Testis (tissue), 5 donors: ENCODE data around the gene MDM1. TPM values are rescaled to one million over a fixed set of nuclear protein-coding genes. Genes with fewer than 3 reads are reported as not detected.

Experiments
- DNase-seq: peaks from one replicate; pipeline ENCODE4 v3.0.0-alpha.2; 2019
- H3K27ac ChIP-seq, 2 donors: fragments of 200-600 bp; sonication (generic); one replicate each; pipeline ENCODE4 v1.5.1; 2019
- H3K27me3 ChIP-seq: fragments of 200-600 bp; sonication (generic); one replicate; pipeline ENCODE4 v1.5.1; 2019
- H3K36me3 ChIP-seq: fragments of 200-600 bp; sonication (generic); one replicate; pipeline ENCODE4 v1.5.1; 2017; ENCODE audit warnings: low read depth; ENCODE audit errors: missing control alignments
- H3K4me1 ChIP-seq: fragments of 200-600 bp; sonication (generic); one replicate; pipeline ENCODE4 v1.5.1; 2019
- H3K4me3 ChIP-seq, 2 donors: fragments of 200-600 bp; sonication (generic); one replicate each; pipeline ENCODE4 v1.5.1; 2017 to 2019
- H3K9me3 ChIP-seq: fragments of 200-600 bp; sonication (generic); one replicate; pipeline ENCODE4 v1.5.1; 2017
- POLR2A ChIP-seq: fragments of 450-650 bp; IDR thresholded peaks from one replicate; pipeline ENCODE4 v1.6.1; 2017; ENCODE audit warnings: antibody characterized with exemption, mild to moderate bottlenecking, moderate library complexity
- WGBS, 2 donors: methylation state at CpG; one replicate each; pipeline ENCODE4 v1.1.5; 2018; 5-methylcytosine and 5-hydroxymethylcytosine counted together
- intact Hi-C: fragments of 100-400 bp; cut with DNase I; formaldehyde crosslinking; loops from one replicate; pipeline ENCODE4 v1.15.1; 2023; ENCODE audit warnings: low total_unique reads
- long read RNA-seq, 2 donors: transcript quantifications; one replicate each; lab custom pipeline, GENCODE V29; 2026
- polyA plus RNA-seq: library from polyadenylated mRNA; stranded (reverse); fragments of 350-450 nt; fragmentation: Illumina TruSeq; extraction: RNeasy Lipid Tissue Mini Kit (QIAGEN cat#74804); gene quantifications from one replicate; pipeline ENCODE4 v1.2.3, GENCODE V29; 2014; ENCODE audit warnings: low read depth, low replicate concordance; ENCODE audit not compliant: insufficient read depth
- total RNA-seq, 2 donors: library from RNA; depleted of rRNA; stranded (reverse); fragments of >200 nt; gene quantifications; one replicate each; pipeline ENCODE4 v1.2.3, GENCODE V29; 2016
- TF ChIP-seq, protein P1 (sequence below), 3 experiments: fragments of 450-650 bp in 2 of 3; fragments of 200-600 bp in 1 of 3; sonication (generic) in 1 of 3; IDR thresholded peaks; one replicate each; pipeline ENCODE4 v1.5.1; 2016 to 2019; ENCODE audit warnings: antibody characterized with exemption in 3 of 3, mild to moderate bottlenecking in 2 of 3, moderate library complexity in 1 of 3

Gene MDM1
- 10 to 100 TPM; 32.7 to 35.3 TPM for total RNA-seq
- polyA plus RNA-seq: 36.1 TPM
- long read RNA-seq, donor 1, partial matches to known transcripts: 0 of 3 reads
- long read RNA-seq, donor 1, other reads (novel, unspliced or antisense): 0 of 3 reads
- long read RNA-seq, donor 2, partial matches to known transcripts: 0 of 1 reads
- long read RNA-seq, donor 2, other reads (novel, unspliced or antisense): 0 of 1 reads

- peak within 1 kb of the TSS; percentile 77 to 82 for H3K4me3 ChIP-seq
- H3K4me1 ChIP-seq: peaks cover 6% of the 10 kb centered on the region
- 0% methylated on average over 12 to 55 of the region's 59 CpGs for WGBS, 2 donors
Observed at GRCh38 chr12:68331869-68332727, at the start of gene MDM1. Gene MDM1 (minus strand): TSS chr12:68332362. CDS start chr12:68332245, 117 bp downstream.

DNA sequence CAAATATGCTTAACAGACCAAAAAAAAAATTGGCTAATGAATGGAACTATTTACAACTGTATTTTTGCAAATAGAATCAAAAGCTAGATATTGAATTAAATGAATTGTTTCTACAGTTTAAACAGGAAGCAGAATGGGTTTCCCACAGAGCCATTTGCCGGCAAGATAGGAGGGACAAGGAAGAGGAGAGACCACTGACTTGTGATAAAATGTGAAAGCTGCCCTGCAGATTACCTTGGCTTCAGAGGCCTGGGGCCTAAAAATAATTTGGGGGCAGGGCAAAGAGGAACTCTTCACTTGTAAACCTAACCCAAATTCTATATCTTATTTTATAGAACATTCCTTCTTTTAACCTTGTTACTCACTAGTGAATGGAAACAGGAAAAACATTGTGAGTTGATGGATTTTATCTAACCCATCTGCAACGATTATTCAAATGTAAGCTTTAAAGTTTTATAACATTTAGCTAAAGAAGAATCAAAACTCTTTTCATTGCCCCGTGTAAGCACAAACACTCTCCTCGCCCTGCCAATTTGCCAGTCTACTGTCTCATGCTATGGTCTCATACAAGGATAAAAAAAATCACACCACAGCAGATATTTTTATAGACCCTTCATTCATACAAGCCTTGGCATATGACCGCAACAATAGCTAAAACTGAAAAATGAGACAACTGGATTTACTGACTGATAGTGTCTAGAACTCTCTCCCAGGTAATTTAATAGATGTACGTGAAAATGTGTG, 49.5 kb upstream of the MDM1 start:
- H3K9me3 ChIP-seq: no peaks in the 10 kb centered on the region
- H3K27ac ChIP-seq: no peak overlapping the region
- no peak for DNase-seq
- no peaks in the 10 kb centered on the region for H3K27me3 ChIP-seq
- no peak overlapping the region for H3K4me3 ChIP-seq
- H3K36me3 ChIP-seq: no peaks in the 10 kb centered on the region
- intact Hi-C loops: no loop called here
- peaks cover 15% of the 10 kb centered on the region for H3K4me1 ChIP-seq
- 85 to 88% methylated on average over 6 of the region's 6 CpGs for WGBS, 2 donors
- TF ChIP-seq POLR2A: no peak
- TF ChIP-seq, protein P1, sequence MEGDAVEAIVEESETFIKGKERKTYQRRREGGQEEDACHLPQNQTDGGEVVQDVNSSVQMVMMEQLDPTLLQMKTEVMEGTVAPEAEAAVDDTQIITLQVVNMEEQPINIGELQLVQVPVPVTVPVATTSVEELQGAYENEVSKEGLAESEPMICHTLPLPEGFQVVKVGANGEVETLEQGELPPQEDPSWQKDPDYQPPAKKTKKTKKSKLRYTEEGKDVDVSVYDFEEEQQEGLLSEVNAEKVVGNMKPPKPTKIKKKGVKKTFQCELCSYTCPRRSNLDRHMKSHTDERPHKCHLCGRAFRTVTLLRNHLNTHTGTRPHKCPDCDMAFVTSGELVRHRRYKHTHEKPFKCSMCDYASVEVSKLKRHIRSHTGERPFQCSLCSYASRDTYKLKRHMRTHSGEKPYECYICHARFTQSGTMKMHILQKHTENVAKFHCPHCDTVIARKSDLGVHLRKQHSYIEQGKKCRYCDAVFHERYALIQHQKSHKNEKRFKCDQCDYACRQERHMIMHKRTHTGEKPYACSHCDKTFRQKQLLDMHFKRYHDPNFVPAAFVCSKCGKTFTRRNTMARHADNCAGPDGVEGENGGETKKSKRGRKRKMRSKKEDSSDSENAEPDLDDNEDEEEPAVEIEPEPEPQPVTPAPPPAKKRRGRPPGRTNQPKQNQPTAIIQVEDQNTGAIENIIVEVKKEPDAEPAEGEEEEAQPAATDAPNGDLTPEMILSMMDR (IDR thresholded peaks at IDR 0.05): no peak

More at GRCh38 chr12:68331869-68332727, at the start of gene MDM1:
- Histone ChIP-seq H3K9me3 (no peaks in the 10 kb centered on the region), H3K27me3 (no peaks in the 10 kb centered on the region), H3K36me3 (no peaks in the 10 kb centered on the region), H3K27ac (peak within 1 kb of the TSS; percentile 36 to 73)
- TF ChIP-seq, protein P1 (IDR thresholded peaks at IDR 0.05): no peak
- TF ChIP-seq POLR2A: no peak
- DNase-seq: peak; percentile 99
- intact Hi-C loops: no loop called here

DNA sequence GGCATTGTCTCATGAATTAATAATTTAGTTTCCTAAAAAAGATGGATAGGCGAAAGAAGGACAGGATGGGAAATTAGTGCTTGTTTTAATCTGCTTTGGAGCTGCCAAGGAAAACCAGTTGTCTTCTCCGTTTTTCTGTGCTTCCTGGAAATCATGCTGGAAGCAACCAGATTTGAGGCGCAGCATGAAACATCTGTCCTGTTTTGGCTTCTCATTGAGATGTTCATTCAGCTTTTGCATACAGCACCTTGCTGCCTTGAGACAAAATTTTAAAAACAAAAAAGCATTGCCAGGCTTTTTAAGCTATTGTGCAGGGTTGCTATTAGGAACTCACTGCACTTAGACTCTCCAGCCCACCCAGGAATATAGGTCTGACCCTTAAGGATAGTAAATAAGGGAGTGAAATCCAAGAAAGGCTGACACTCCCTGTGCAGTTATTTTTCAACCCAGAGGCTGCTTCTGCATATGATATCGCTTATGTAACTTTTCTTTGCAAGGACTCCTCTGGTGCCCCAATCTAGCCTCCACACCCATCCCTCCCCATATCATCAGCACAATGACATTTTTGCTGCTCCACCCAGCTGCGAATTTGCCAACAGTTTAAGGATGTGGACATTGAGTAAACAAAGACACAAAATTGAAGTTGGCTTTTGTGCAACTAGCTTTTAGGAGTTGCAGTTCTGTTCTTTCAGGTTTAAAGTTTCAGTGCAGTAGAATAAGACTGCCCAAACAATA, 46.9 kb upstream of the MDM1 start:
- Histone ChIP-seq H3K36me3 (no peaks in the 10 kb centered on the region), H3K4me1 (peaks cover 21% of the 10 kb centered on the region), H3K27me3 (no peaks in the 10 kb centered on the region), H3K27ac (no peak overlapping the region), H3K9me3 (no peaks in the 10 kb centered on the region), H3K4me3 (no peak overlapping the region)
- 40 to 42% methylated on average over 5 of the region's 5 CpGs for WGBS, 2 donors
- intact Hi-C loops: no loop called here
- DNase-seq: peak; percentile 31
- TF ChIP-seq, protein P1 (IDR thresholded peaks at IDR 0.05): no peak
- no peak for TF ChIP-seq POLR2A

- no peaks in the 10 kb centered on the region for H3K27me3 ChIP-seq
- DNase-seq: no peak
- H3K27ac ChIP-seq: no peak overlapping the region
- H3K4me3 ChIP-seq: no peak overlapping the region
- H3K4me1 ChIP-seq: peaks cover 21% of the 10 kb centered on the region
- intact Hi-C loops: no loop called here
- no peaks in the 10 kb centered on the region for H3K36me3 ChIP-seq
- TF ChIP-seq, protein P1 (IDR thresholded peaks at IDR 0.05): no peak
- no peak for TF ChIP-seq POLR2A
- 82 to 86% methylated on average over 3 of the region's 3 CpGs for WGBS, 2 donors
- H3K9me3 ChIP-seq: no peaks in the 10 kb centered on the region
Observed at GRCh38 chr12:68377881-68378280, 45.7 kb upstream of the MDM1 start.
